Stimulated activated CD8-positive, alpha-beta memory T cell treated with anti-CD3 and anti-CD28 coated beads, Interleukin-12 subunit alpha, Interleukin-12 subunit beta, amount 100 ng/mL, for 4 hours (primary cell): Measurements from ENCODE around the gene CYB5A.

Experiments used
- DNase-seq: peaks from one replicate; pipeline ENCODE4 v3.0.0-alpha.2; 2020; ENCODE audit warnings: low read depth

The CYB5A gene

DNA sequence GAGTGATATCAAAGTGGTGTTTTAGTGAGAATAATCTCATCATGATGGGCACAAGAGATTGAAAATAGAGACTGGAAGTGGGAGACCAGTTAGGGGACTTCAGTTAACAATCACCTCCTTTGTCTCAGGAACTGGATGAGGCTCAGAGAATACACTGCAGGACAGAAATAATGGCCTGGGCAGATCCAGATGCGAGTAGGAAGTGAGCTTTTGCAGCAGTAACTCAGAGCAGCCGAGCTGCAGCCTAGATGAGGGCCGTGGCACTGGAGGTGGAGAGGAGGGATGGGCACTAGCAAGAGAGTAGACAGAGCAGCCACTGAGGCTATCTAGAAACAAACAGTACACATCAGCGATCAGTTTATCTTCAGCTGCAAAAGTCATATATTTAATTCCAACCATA is 48.6 kb downstream of the CYB5A start:
- no peak for DNase-seq

DNA sequence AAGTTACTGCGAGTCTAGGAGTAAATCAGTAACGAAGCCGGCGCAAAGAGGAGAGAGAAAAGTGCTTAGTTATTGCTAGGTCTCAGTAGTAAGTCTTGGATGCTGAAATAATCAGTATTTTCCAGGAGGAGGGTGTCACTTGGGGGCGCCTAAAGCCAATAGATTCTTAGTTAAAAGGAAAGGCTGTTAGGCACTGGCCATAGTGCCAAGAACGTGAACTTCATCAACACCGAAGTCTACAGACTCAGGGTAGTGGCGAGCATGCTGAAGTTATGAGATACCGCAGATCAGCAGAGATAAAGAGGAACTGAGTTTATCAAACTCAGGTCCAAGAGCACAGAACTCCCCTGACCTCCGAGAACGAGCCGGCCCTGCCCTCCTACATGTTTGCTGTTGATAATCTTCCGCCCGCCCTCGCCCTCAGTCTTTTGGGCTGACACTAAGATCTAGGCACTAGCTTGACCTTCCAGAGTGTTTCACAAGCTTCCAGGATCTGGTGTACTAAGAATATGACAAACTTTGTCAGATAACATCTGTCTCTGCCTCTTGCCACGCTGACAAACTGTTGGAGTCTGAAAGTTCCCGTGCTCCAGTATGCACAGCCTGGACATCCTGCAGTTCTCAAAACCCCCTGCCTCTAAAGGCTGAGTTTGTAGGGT is 49.2 kb downstream of the CYB5A start:
- DNase-seq = no peak

DNA sequence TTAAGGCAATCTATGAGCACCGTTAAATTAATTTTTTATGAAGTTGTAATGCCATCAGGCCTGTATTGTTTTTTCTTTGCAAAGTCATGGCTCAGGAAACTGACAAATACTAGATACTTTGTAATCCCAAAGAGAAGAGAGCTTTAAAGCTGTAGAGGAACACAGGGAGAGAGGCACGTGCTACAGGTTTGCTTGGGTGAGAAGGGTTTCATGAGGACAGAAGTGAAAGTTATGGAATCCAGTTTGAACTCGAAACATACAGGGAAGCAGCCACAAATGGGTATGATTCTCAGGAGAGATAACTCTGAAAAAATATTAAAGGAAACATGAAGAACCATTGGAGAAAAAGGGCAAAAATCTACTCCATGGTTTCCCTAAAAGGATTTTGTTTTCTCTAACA is 49.8 kb downstream of the CYB5A start:
- DNase-seq = no peak

DNA sequence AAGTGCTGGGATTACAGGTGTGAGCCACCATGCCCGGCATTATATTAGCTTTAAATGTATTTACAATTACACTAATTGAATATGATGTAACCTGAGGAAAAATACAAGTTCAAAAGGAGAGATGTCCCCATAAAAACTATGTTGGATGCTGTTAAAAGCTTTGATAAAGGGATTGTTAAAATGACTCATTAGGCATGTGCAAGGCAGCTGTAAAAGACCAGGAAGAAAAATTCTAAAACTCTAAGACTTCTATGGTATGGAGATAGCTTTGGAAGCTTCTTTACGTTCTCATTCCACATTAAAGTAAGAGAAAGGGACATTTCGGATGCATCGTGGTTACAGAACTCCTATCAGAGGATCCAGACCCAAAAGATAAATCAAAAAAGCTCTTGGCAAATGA is 50.3 kb downstream of the CYB5A start:
- DNase-seq = no peak

DNA sequence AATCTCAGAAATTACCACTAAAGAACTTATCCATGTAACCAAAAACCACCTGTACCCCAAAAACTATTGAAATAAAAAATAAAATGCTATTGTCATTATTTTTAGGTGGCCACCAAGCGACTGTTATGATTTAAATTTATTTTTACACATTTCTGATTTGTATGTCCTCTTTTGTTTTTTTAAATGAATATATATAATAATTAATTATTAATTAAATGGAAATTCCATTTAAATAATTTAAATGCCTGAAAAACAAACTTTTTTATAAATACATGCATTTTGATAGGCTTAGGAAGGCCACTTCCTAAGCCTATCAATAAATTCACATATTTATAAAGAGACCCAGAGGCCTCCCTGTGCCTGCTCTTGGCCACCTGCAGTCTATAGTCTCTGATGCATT is 52.2 kb downstream of the CYB5A start:
- no peak for DNase-seq

DNA sequence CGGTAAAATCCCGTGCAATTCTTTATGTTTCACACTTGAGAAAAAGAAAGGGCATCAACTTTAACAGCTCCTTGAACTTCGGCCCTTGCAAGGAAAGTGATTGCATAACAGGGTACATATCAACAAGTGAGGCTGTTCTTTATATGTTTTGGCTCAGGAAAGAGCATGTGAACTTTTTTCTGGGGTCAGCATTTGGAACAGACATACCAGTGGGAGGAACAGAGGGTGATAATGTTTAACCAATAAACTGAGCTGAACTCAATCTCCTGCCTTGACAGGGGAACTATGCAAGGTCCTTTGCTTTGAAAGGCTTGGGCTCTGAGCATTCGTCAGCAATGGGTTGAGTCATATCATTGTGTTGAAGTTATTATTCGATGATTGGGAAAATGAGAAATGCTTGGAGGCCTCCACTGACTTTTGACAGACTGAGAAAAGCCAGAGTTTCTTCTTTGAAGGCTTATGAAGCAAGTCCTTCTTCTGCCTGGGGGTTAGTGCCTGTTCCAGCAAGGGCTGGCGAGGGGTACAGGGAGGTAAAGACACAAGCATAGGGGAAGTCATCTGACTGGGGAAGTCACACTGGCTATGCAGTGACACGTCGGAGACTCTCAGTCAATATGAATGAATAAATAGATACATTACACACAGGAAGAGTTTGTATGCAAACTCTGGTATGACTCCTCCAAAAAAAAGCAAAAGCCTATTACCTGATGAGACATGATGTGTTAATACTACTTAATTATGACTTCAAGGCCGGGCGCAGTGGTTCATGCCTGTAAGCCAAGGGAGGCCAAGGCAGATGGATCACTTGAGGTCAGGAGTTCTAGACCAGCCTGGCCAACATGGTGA is 57.2 kb downstream of the CYB5A start:
- DNase-seq = no peak

DNA sequence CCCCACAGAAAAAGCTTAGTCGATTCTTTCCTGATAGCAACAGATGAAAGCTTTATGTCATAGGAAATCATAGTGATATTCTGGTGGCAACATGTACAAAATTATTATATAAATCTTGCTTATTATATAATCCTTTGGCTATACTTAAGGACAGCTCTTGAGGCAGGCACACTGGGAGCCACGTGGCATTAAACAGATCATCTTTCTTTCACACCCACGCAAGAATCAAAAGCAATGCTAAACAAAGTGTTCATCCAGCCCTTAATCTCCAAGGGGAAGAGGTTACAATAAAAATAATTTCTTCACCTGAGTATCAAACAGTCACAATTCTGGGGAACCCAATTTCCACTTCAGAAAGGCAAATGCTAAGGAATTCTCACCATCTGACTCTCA is 57.8 kb downstream of the CYB5A start:
- no peak for DNase-seq

DNA sequence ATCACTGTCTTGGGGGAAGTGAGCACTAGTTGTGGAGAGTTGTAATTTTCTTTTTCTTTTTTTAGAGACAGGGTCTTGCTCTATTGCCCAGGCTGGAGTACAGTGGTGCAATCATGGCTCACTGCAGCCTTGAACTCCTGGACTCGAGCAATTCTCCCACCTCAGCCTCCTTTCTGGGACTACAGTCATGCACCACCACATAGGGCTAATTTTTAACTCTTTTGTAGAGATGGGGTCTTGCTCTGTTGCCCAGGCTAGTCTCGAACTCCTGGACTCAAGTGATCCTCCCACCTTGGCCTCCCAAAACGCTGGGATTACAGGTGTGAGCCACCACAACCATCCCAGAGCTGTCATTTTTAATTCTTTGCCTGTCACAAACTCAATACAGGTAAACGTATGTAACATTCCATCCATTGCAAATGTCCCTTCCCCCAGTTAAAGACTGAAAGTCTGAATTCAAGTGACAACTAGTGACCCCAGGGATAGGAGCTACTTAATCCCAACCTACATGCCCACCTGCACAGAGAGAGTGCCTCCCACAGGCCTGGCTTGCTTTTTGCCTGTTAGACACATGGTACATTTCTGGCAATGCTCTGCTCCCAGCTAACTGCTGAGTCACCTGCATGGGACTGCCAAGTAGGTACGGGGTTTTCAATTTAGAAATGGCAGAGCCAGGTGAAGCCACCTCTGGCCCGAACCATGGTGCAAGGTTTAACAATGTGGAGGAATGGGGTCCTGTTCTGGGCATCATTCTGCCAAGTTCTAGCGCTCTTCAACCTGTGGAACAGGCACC is 60.6 kb downstream of the CYB5A start:
- no peak for DNase-seq

DNA sequence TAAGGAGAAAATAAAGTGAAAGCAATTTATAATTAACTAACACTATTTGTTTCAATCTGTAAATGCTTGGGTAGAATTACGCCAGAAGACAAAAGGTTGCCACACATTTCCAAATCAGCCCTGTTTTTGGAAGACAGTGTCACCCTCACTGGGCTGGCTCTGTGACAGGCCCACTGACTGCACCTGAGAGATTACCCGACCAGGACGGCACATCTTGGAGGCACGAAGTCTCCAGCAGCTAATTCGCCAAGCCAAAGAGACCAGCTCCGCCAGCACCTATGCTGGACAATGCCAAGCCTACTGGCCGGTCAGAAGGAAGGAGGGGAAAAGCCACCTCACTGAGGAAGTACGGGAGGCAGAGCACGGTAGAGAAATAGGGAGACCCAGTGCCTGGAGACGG is 61.9 kb downstream of the CYB5A start:
- DNase-seq = no peak

DNA sequence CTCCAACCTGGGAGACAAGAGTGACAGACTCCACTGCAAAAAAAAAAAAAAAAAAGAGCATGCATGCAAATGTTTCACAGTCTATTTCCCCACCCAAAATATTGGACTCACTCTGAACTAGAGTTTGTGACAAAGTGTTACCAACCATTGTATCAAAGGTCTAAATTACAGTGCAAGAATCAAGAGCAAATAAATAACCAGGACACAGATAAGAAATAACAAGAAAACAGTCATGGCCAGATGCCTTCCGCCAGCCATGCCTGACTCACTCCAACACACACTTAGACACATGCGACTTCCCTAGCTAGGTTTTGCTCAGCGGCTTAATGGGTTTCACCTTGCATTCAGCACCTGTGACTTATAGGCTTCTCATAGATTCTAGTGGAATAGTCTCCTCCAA is 62.8 kb downstream of the CYB5A start:
- no peak for DNase-seq

DNA sequence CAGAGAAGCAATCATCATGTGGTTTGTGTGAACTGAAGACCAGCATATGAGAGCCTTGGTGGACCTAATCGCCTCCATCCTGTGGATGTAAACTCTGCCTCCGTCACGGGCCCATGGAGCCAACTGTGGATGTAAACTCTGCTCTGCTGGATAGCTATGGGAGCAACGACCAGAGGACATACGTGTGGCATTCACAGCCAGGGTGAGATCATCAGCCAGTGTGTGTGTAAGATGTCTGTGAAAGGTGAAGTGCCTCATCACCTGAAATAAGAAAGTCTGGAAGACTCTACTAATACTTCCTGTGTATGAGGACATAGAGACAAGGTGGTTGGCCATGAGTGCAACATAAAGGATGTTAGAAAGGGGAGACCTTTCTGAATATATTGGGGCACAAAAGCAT is 63.5 kb downstream of the CYB5A start:
- no peak for DNase-seq

DNA sequence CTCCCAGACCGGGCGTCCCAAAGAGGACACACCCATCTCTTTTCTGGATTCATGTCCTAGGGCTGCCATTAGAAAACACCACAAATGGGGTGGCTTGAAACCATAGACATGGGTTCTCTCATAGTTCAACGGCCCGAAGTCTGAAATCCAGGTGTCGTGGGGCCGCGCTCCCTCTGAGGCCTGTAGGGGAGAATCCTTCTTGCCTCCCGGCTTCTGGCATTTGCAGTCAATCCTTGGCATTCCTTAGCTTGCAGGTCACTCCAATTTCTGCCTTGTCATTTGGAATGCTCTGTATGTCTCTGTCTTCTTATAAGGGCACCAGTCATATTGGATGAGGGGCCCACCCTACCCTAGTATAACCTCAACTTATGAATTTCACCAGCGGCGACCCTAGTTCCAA is 65.1 kb downstream of the CYB5A start:
- no peak for DNase-seq

DNA sequence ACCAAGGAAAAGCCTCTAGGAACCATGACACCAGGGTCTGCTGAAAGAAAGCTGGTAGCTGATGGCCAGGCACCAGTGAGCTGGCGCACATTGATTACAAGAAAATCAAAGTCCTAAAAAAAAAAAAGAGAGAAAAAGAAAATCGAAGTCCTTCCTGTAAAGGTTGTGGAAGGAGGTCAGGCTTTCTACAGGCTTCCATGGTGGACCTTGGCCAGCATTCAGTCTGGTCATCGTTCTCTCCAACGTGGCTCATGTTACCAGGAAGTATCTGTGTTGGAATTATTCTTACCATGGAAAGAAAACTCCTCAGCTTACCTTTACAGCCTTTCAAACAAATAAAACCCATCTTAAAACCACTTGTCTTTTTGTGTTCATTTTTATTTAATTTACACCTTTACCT is 65.6 kb downstream of the CYB5A start:
- no peak for DNase-seq

DNA sequence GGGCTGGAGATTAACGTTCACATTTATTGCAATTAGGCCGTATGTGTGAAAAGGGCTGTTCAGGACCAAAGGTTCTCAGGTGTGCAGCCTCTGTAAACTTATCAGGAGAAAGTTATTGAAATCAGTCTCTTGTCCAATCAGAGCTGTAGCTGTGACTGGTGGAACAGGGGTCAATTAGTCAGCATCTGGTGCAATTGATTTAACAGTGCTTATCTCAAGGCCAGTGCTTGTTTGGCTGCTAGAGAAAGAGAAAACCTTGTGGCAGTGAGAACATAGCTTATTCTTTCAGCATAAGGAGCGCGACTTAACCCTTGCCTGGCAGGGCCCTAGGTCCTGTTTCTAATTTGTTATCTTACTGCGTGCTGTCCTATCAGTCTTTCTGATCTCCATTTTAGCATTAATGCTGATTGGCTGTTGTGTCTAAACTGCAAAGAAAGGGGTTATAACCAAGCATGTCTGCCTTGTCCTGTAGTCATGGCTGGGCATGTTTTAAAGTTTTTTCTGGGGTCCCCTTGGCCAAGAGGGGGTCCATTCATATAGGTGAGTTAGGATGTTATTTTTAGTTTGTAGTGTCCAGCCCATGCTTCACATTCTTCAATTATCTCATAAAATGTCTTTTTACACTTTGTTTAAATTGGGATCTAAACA is 66.4 kb downstream of the CYB5A start:
- DNase-seq = no peak

DNA sequence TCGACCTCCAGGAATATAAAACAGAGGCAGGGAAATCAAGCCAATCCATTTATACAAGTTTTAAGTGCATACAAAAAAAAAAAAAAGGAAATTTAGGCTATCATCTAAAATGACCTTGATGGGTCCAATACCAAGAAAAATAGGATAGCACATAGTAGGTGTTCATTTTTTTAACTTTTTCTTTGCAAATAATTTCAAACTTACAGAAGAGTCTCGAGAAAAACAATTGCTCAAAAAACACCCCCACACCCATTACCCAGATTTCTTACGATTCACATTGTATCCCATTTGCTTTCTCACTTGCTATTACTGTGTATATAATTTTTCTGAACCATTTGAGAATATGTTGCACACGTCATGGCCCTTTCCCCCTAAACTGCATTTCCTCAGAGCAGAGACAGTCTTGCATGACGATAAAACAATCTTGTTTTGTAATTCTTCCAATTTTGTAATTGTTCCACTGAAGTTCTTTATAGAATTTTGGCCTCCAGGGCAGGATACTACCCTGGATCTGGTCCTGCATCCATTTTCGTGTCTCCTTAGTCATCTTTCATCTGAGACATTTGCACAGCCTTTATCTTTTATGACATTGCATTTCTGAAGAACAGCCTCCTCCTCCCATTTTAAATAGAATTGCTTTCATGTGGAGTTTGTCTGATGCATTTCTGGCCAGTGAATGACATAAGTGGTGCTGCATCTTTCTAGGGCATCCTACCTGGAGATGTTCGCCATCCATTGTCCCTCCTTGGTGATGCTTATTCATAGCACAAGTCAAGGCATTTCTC is 68.9 kb downstream of the CYB5A start:
- DNase-seq = no peak

DNA sequence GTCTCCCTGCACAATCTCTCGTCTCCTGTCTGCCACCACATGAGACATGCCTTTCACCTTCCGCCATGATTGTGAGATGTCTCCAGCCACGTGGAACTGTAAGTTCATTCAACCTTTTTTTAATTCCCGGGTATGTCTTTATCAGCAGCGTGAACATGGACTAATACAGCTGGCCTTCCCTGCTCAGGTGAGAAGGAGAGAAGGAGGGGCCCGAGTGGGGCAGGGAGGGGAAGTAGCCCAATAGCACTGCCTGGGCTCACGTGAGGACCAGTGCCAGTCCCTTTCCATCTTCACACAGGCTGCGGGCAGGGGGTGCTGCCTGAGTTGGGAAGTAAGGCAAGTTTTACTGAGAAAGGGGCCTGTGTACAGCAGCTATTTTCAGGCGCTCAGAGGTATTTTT is 70.7 kb downstream of the CYB5A start:
- DNase-seq = no peak

DNA sequence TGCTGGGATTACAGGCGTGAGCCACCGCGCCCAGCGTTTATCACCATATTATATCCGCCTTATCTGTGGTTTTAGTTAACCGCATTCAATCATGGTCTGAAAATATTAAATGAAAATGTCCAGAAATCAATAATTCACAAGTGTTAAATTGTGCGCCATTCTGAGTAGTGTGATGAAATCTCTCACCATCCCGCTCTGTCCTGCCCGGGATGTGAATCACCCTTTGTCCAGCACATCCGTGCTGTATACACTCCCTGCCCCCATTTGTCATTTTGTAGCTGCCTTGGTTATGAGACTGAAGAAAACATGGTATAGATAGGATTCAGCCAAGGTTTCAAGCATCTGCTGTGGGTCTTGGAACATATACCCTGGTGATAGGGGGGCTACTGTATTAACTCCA is 72.7 kb downstream of the CYB5A start:
- DNase-seq = no peak

DNA sequence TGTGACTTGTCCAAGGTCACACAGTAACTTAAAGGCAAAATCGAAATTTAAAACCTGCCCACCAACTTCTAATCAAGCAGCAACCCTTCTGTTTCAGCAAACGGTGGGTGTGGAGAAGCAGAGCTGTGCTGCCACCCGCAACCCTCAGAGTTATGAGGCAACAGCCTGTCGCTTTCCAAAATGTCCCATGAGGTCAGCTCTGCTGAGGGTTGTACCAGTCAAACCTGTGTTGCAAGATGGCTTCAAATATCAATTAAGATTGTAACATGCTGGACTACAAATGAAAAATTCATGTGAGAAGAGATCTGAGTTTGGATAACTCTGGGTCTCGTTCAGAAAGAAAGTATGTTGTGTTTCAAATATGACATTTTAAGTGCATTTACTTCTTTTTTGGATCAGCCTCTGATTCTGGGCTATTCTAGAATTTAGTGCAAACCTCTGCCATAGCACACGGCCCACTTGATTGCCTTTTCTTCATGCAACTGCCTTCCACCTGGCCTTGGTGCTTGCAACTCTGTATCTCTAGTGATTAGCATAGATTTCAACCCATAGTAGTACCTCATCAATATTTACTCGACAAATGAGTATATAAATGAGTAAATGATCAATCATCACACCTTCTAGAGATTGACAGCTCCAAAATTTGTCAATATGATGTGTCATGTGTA is 74.2 kb downstream of the CYB5A start:
- DNase-seq = no peak

DNA sequence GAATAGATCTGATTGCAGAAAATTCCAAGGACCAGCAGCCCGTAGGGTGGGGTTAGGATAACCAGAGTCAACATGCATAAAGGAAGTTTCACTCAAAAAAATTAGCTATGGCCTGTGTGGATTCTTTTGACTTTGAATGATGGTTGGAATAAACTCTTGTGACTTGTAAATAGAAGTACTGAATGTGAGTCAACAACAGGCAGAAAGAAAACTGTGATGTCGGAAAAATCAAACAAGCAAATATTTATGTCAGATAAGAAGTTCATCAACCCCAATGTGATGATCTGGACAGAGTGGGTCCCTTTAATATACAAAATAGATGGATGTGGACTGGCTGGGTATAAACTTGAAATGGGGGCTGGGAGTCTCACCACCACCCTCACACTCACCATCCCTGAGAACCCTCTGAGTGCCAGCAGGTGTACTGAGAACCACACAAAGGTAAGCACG is 75.1 kb downstream of the CYB5A start:
- no peak for DNase-seq

DNA sequence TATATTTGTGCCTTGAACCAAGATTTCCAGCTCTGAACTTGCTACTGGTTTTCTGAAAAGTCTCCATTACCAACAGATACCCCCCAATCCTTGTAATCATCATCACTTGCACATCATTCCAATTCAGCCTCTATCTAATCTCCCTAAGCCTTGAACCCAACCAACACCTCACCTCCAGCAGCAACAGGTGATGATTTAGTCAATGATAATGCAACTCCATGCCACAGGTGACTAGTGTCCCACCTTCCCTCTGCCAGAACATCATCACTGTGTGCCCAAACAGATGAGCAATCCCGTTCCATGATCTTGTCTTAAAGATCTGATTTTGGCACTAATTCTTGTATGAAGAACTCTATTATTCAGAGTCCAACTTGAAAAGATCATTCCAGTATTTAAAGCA is 75.9 kb downstream of the CYB5A start:
- no peak for DNase-seq

DNA sequence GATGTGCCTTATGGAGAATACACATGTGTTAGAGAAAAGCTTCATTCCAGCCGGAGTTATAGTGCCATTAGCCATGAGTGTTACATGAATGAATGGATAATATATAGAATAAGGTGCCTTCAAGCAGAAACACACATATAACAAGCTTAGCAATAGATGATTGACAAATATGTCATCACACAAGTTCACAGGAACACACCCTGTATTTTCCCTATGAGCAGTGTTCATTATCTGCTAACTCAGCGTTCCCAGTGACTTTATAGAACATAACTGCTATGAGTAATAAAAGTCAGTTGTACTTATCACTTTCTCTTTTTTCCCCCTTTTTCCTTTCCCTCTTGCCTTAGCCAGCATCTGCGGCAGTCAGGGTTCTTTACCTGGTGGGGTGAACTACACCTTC is 78.3 kb downstream of the CYB5A start:
- DNase-seq = no peak
